SU-DHL-6 (cell line): ENCODE measurements around the gene RIN3.

Experiments
- H2AFZ ChIP-seq: fragments of 200-600 bp; sonication (generic); 2 replicates; pipeline ENCODE4 v1.6.1; 2014; ENCODE audit warnings: low read depth, mild to moderate bottlenecking, moderate library complexity, mixed read lengths, antibody characterized with exemption, low read length; ENCODE audit not compliant: severe bottlenecking
- H3F3A ChIP-seq: fragments of 200-600 bp; shearing (Covaris generic); 2 replicates; pipeline ENCODE4 v1.6.0; 2016; ENCODE audit warnings: antibody characterized with exemption, mild to moderate bottlenecking; ENCODE audit not compliant: insufficient read depth
- H3K27ac ChIP-seq: fragments of 200-600 bp; sonication (generic); 2 replicates; pipeline ENCODE4 v1.5.1; 2016; ENCODE audit warnings: low read depth, mild to moderate bottlenecking, low read length, moderate library complexity, mixed read lengths
- H3K27me3 ChIP-seq: fragments of 200-600 bp; sonication (generic), shearing (Covaris generic); 2 replicates; pipeline ENCODE4 v1.6.0; 2014; ENCODE audit warnings: mild to moderate bottlenecking, low read length
- H3K36me3 ChIP-seq: fragments of 200-600 bp; sonication (generic); 2 replicates; pipeline ENCODE4 v1.6.1; 2014; ENCODE audit warnings: mild to moderate bottlenecking, low read length, mixed read lengths
- H3K4me2 ChIP-seq: fragments of 300-600, 200-600 bp; shearing (Covaris generic), sonication (generic); 2 replicates; pipeline ENCODE4 v1.6.0; 2014; ENCODE audit warnings: low read length, low read depth, mild to moderate bottlenecking; ENCODE audit not compliant: poor library complexity, severe bottlenecking
- H3K4me3 ChIP-seq: fragments of 200-600 bp; sonication (generic); 2 replicates; pipeline ENCODE4 v1.5.1; 2014; ENCODE audit warnings: antibody characterized with exemption, low read length, mild to moderate bottlenecking, mixed read lengths; ENCODE audit not compliant: insufficient read depth, poor library complexity, severe bottlenecking
- H3K79me2 ChIP-seq: fragments of 200-600 bp; sonication (generic); 2 replicates; pipeline ENCODE4 v1.6.1; 2014; ENCODE audit warnings: mild to moderate bottlenecking, low read length, moderate library complexity; ENCODE audit not compliant: insufficient read depth
- H3K9ac ChIP-seq: fragments of 200-600 bp; sonication (generic); 2 replicates; pipeline ENCODE4 v1.7.0; 2014; ENCODE audit warnings: mild to moderate bottlenecking, low read length
- H3K9me2 ChIP-seq: fragments of 200-600 bp; sonication (generic); replicated peaks from 2 replicates; pipeline ENCODE4 v1.6.1; 2014; ENCODE audit warnings: low read length; ENCODE audit not compliant: insufficient read depth
- H3K9me3 ChIP-seq: fragments of 200-600 bp; sonication (generic); 2 replicates; pipeline ENCODE4 v1.6.1; 2014; ENCODE audit warnings: low read length, mixed read lengths; ENCODE audit not compliant: insufficient read depth
- H4K20me1 ChIP-seq: fragments of 200-600 bp; sonication (generic); 2 replicates; pipeline ENCODE4 v1.6.1; 2014; ENCODE audit warnings: low read depth, mild to moderate bottlenecking, antibody characterized with exemption, low read length, moderate library complexity, mixed read lengths
- EZH2phosphoT487 ChIP-seq: fragments of 200-600 bp; sonication (generic), shearing (Covaris generic); conservative IDR thresholded peaks from 2 replicates; pipeline ENCODE4 v1.6.1; 2018; ENCODE audit warnings: mild to moderate bottlenecking, antibody characterized with exemption, low read length, moderate library complexity, mixed read lengths
- TF ChIP-seq, protein P1 (sequence below): fragments of 200-600 bp; sonication (generic); IDR thresholded peaks from one replicate; pipeline ENCODE4 v1.5.1; 2017; ENCODE audit warnings: antibody characterized with exemption, mild to moderate bottlenecking, low read length, moderate library complexity; ENCODE audit not compliant: insufficient read depth, poor library complexity, severe bottlenecking

Gene RIN3

DNA sequence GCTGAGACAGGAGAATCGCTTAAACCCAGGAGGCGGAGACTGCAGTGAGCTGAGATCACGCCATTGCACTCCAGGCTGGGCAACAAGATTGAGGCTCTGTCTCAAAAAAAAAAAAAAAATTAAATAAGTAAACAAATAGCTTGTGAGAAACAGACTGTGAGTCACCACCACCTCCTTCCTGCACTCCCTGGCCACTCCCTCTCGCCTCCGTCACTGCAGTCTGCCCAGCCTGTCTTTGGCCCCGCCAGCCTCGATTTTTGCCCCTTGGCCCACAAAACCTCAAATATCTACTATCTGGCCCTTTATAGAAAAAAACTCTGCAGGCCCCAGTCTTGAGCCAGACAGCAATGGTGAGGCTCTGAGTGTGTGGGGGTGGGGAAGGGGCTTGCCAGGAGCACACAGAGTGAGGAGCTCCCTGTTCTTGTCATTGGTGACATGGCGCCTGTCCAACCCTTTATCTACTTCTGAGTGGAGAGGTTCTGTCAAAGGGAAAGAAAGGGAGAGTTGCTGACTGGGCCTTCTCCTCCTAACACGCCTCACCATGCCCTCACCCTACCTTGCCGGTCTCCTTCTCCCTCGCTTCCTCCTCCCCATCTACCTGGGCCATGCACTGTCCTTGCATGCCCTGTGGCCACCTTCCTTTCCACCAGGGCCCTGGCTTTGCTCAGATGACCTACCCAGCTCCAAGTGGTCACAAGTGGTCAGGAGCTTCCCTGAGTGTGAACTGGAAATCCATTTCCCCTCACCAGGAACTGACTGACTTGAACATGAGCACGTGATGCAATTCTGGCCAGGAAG, 212.8 kb downstream of the RIN3 start:
- Histone ChIP-seq H3K9me3 (no peaks in the 10 kb centered on the region), H3K4me3 (no peak overlapping the region), H2AFZ (no peak overlapping the region), H3K9me2 (no peaks in the 10 kb centered on the region), H3K27ac (no peak overlapping the region), H3F3A (no peaks in the 10 kb centered on the region), H3K9ac (no peak overlapping the region), H4K20me1 (no peaks in the 10 kb centered on the region), H3K36me3 (no peaks in the 10 kb centered on the region), H3K79me2 (no peaks in the 10 kb centered on the region), H3K4me2 (no peak overlapping the region), H3K27me3 (no peaks in the 10 kb centered on the region)
- no peak for TF ChIP-seq EZH2phosphoT487
- TF ChIP-seq, protein P1, sequence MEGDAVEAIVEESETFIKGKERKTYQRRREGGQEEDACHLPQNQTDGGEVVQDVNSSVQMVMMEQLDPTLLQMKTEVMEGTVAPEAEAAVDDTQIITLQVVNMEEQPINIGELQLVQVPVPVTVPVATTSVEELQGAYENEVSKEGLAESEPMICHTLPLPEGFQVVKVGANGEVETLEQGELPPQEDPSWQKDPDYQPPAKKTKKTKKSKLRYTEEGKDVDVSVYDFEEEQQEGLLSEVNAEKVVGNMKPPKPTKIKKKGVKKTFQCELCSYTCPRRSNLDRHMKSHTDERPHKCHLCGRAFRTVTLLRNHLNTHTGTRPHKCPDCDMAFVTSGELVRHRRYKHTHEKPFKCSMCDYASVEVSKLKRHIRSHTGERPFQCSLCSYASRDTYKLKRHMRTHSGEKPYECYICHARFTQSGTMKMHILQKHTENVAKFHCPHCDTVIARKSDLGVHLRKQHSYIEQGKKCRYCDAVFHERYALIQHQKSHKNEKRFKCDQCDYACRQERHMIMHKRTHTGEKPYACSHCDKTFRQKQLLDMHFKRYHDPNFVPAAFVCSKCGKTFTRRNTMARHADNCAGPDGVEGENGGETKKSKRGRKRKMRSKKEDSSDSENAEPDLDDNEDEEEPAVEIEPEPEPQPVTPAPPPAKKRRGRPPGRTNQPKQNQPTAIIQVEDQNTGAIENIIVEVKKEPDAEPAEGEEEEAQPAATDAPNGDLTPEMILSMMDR, result no peak

DNA sequence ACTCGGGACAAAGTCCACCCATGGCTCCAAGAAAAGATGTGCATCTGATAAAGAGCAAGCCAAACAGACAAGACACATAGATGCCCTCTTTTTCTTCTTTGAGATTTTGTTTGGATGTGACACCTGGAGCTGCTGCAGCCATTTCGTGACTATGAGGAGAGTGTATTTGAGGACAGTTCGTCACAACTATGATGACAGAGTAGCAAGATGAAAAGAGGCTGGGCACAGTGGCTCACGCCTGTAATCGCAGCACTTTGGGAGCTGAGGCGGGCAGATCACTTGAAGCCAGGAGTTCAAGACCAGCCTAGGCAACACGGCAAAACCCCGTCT, 213.3 kb downstream of the RIN3 start:
- no peaks in the 10 kb centered on the region for H3F3A ChIP-seq
- no peaks in the 10 kb centered on the region for H3K27me3 ChIP-seq
- H3K9ac ChIP-seq, result no peak overlapping the region
- H3K9me3 ChIP-seq, result no peaks in the 10 kb centered on the region
- H3K9me2 ChIP-seq, result no peaks in the 10 kb centered on the region
- H3K4me2 ChIP-seq, result no peak overlapping the region
- H3K36me3 ChIP-seq, result no peaks in the 10 kb centered on the region
- no peak overlapping the region for H3K4me3 ChIP-seq
- no peak overlapping the region for H2AFZ ChIP-seq
- H4K20me1 ChIP-seq, result no peaks in the 10 kb centered on the region
- TF ChIP-seq, protein P1, result no peak
- TF ChIP-seq EZH2phosphoT487, result no peak
- no peaks in the 10 kb centered on the region for H3K79me2 ChIP-seq
- no peak overlapping the region for H3K27ac ChIP-seq

DNA sequence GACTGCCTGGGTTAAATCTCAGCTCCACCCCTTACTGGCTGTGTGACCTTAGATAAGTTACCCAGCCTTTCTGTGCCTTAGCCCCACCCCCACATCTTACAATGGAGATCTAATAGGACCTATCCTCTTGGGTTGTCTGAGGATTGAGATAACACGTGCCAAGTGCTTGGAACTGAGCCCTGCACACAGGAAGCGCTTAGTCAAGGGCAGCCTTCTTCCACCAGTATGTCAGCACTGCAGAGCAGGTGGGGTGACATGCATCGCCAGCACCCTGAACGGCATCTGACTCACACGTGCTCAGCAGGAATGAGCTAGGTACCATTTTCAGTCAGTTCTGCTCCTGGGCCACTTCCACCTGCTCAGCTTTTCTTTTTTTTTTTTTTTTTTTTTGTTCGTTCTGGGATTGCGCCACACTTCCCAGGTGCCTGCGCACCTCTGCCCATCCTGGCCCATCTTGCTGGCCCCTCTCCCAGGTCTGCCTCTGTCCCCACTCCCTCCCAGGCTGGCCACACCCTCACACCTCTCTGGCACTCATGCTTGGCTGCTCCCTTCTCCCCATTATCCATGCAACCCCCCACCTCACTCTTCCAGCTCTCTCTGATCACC, 215.3 kb downstream of the RIN3 start:
- H3K9me3 ChIP-seq, result no peaks in the 10 kb centered on the region
- H3K27ac ChIP-seq, result no peak overlapping the region
- no peaks in the 10 kb centered on the region for H3K36me3 ChIP-seq
- H3K27me3 ChIP-seq, result no peaks in the 10 kb centered on the region
- no peaks in the 10 kb centered on the region for H4K20me1 ChIP-seq
- no peaks in the 10 kb centered on the region for H3K9me2 ChIP-seq
- no peak overlapping the region for H3K9ac ChIP-seq
- H3F3A ChIP-seq, result no peaks in the 10 kb centered on the region
- H3K79me2 ChIP-seq, result no peaks in the 10 kb centered on the region
- no peak overlapping the region for H3K4me2 ChIP-seq
- TF ChIP-seq, protein P1, result no peak
- TF ChIP-seq EZH2phosphoT487, result no peak
- H3K4me3 ChIP-seq, result no peak overlapping the region
- no peak overlapping the region for H2AFZ ChIP-seq
